GM19468 (cell line): Measurements from ENCODE around the gene EMP2.

ENCODE experiments used
- ATAC-seq: cut with Tn5 transposase; IDR thresholded peaks from one replicate; pipeline ENCODE4 v1.9.1; 2021; ENCODE audit warnings: mild to moderate bottlenecking, moderate library complexity, moderate number of reproducible peaks; ENCODE audit not compliant: unreplicated experiment; ENCODE audit errors: extremely low read depth

The EMP2 gene

GRCh38 chr16:10611825-10612342 is 31.5 kb upstream of the EMP2 start:
- ATAC-seq: no peak

- ATAC-seq: no peak
Measured at GRCh38 chr16:10610499-10611184, 30.2 kb upstream of the EMP2 start.

- ATAC-seq: no peak
Measured at GRCh38 chr16:10609402-10609774, 29.0 kb upstream of the EMP2 start.

GRCh38 chr16:10608687-10609401 is 28.4 kb upstream of the EMP2 start:
- no peak for ATAC-seq

GRCh38 chr16:10607157-10607556 is 26.8 kb upstream of the EMP2 start:
- ATAC-seq: no peak

- no peak for ATAC-seq
Measured at GRCh38 chr16:10606607-10607006, 26.2 kb upstream of the EMP2 start.

GRCh38 chr16:10605636-10606035 is 25.2 kb upstream of the EMP2 start:
- ATAC-seq: no peak

GRCh38 chr16:10601444-10602408 is 21.3 kb upstream of the EMP2 start:
- no peak for ATAC-seq

- ATAC-seq: no peak
Measured at GRCh38 chr16:10600782-10601443, 20.5 kb upstream of the EMP2 start.

GRCh38 chr16:10599626-10600025 is 19.2 kb upstream of the EMP2 start:
- no peak for ATAC-seq

- no peak for ATAC-seq
Measured at GRCh38 chr16:10598157-10598556, 17.8 kb upstream of the EMP2 start.

GRCh38 chr16:10597187-10597601 is 16.8 kb upstream of the EMP2 start:
- no peak for ATAC-seq

GRCh38 chr16:10594312-10594950 is 14.0 kb upstream of the EMP2 start:
- no peak for ATAC-seq

GRCh38 chr16:10592611-10593010 is 12.2 kb upstream of the EMP2 start:
- ATAC-seq: no peak

GRCh38 chr16:10590342-10590741 is 9.9 kb upstream of the EMP2 start:
- no peak for ATAC-seq

GRCh38 chr16:10589109-10589508 is 8.7 kb upstream of the EMP2 start:
- no peak for ATAC-seq

GRCh38 chr16:10587622-10588021 is 7.2 kb upstream of the EMP2 start:
- ATAC-seq: no peak

- no peak for ATAC-seq
Measured at GRCh38 chr16:10584981-10585438, 4.6 kb upstream of the EMP2 start.

- no peak for ATAC-seq
Measured at GRCh38 chr16:10583269-10583668, 2.9 kb upstream of the EMP2 start.
